PC-3 (cell line): ENCODE results near the gene C5. TPM values are rescaled to one million over a fixed set of nuclear protein-coding genes. Genes with fewer than 3 reads are reported as not detected.

ENCODE experiments used
- ATAC-seq: fragments of 200-7000 bp; cut with Tn5 transposase; 2 replicates; pipeline ENCODE4 v1.9.1; 2020; ENCODE audit warnings: mild to moderate bottlenecking, moderate library complexity
- BruUV-seq: library from RNA; stranded (reverse); fragments of 400-500 nt; replicated peaks from 2 replicates; lab custom pipeline; 2021; lab: Mats Ljungman, UMichigan
- CTCF ChIA-PET: fragments of 300-600 bp; sonication (Branson Sonifier 250); formaldehyde crosslinking; loops from one replicate; lab custom pipeline; 2022; ENCODE audit warnings: antibody characterized with exemption; lab: Charles Lee
- POLR2A ChIA-PET: fragments of 300-600 bp; sonication (Branson Sonifier 250); formaldehyde crosslinking; loops from one replicate; lab custom pipeline; 2022; ENCODE audit warnings: antibody characterized with exemption; ENCODE audit not compliant: unreplicated experiment; lab: Charles Lee
- DNase-seq: peaks from one replicate; pipeline ENCODE4 v3.0.0-alpha.2; 2015
- H2AFZ ChIP-seq: fragments of 300-600 bp; sonication (generic); 2 replicates; pipeline ENCODE4 v1.6.0; 2016; ENCODE audit warnings: antibody characterized with exemption, low read length
- H3F3A ChIP-seq: fragments of 300-600 bp; sonication (generic); one replicate; pipeline ENCODE4 v1.6.0; 2017; ENCODE audit warnings: antibody characterized with exemption, low read length, control low read depth, mild to moderate bottlenecking; ENCODE audit not compliant: unreplicated experiment
- H3K27ac ChIP-seq: fragments of 300-600 bp; sonication (generic); 2 replicates; pipeline ENCODE4 v1.5.1; 2016; ENCODE audit warnings: mild to moderate bottlenecking, low read length
- H3K27me3 ChIP-seq: fragments of 300-600 bp; sonication (generic); 2 replicates; pipeline ENCODE4 v1.6.1; 2016; ENCODE audit warnings: low read length, mixed read lengths
- H3K36me3 ChIP-seq: fragments of 300-600 bp; sonication (generic); 2 replicates; pipeline ENCODE4 v1.6.1; 2016; ENCODE audit warnings: low read depth, mixed run types, low read length, mixed read lengths
- H3K4me1 ChIP-seq: fragments of 300-600 bp; sonication (generic); 2 replicates; pipeline ENCODE4 v1.5.1; 2016; ENCODE audit warnings: low read length; ENCODE audit not compliant: insufficient read depth
- H3K4me2 ChIP-seq: fragments of 300-600 bp; sonication (generic); 2 replicates; pipeline ENCODE4 v1.6.0; 2016; ENCODE audit warnings: low read length
- H3K4me3 ChIP-seq: fragments of 300-600 bp; sonication (generic); 2 replicates; pipeline ENCODE4 v1.5.1; 2016; ENCODE audit warnings: mild to moderate bottlenecking, low read length, mixed read lengths
- H3K79me2 ChIP-seq: fragments of 300-600 bp; sonication (generic); 2 replicates; pipeline ENCODE4 v1.6.1; 2017; ENCODE audit warnings: low read length, mixed read lengths
- H3K9ac ChIP-seq: fragments of 300-600 bp; sonication (generic); 2 replicates; pipeline ENCODE4 v1.6.0; 2016; ENCODE audit warnings: mild to moderate bottlenecking, low read length
- H3K9me2 ChIP-seq: fragments of 300-600 bp; sonication (generic); replicated peaks from 2 replicates; pipeline ENCODE4 v1.6.1; 2016; ENCODE audit warnings: mixed run types, low read length, mixed read lengths
- H3K9me3 ChIP-seq: fragments of 300-600 bp; sonication (generic); 2 replicates; pipeline ENCODE4 v1.6.1; 2016; ENCODE audit warnings: low read length, mixed read lengths
- H4K20me1 ChIP-seq: fragments of 300-600 bp; sonication (generic); 2 replicates; pipeline ENCODE4 v1.6.1; 2016; ENCODE audit warnings: low read length, mixed read lengths
- CTCF ChIP-seq: fragments of 300-600 bp; sonication (generic); conservative IDR thresholded peaks from 2 replicates; pipeline ENCODE4 v1.5.1; 2017; ENCODE audit warnings: antibody characterized with exemption, low read depth, mild to moderate bottlenecking, low read length
- EZH2 ChIP-seq: fragments of 300-600 bp; sonication (generic); IDR thresholded peaks from one replicate; pipeline ENCODE4 v1.6.1; 2017; ENCODE audit warnings: antibody characterized with exemption, mild to moderate bottlenecking, low read length; ENCODE audit not compliant: unreplicated experiment
- EZH2phosphoT487 ChIP-seq: fragments of 300-600 bp; sonication (generic); IDR thresholded peaks from 2 replicates; pipeline ENCODE4 v1.6.1; 2018; ENCODE audit warnings: mild to moderate bottlenecking, antibody characterized with exemption, low read length, borderline replicate concordance
- intact Hi-C: fragments of 100-400 bp; cut with micrococcal nuclease; formaldehyde crosslinking; loops from 2 replicates; pipeline ENCODE4 v1.9.0; 2023
- total RNA-seq: library from RNA; depleted of rRNA; stranded (reverse); fragments of >200 nt; gene quantifications from 2 replicates; pipeline ENCODE4 v1.2.3, GENCODE V29; 2014

C5 gene
- total RNA-seq, 1 experiment from 2014 or later, result 2.9 TPM

- intact Hi-C loops, result no loop called here
- DNase-seq (no peak), ATAC-seq (no peak)
- H3K4me1 ChIP-seq, result no peaks in the 10 kb centered on the region
- H3K4me3 ChIP-seq, result no peak overlapping the region
- no peak overlapping the region for H2AFZ ChIP-seq
- no peaks in the 10 kb centered on the region for H3K27me3 ChIP-seq
- H3K9me3 ChIP-seq, result no peaks in the 10 kb centered on the region
- CTCF ChIA-PET, result no interaction called here
- no peaks in the 10 kb centered on the region for H3K9me2 ChIP-seq
- H3K79me2 ChIP-seq, result no peaks in the 10 kb centered on the region
- no peaks in the 10 kb centered on the region for H3K36me3 ChIP-seq
- POLR2A ChIA-PET, result no interaction called here
- H3K4me2 ChIP-seq, result no peak overlapping the region
- no peak overlapping the region for H3K27ac ChIP-seq
- no TSS peak for BruUV-seq
- H4K20me1 ChIP-seq, result no peaks in the 10 kb centered on the region
- H3K9ac ChIP-seq, result no peak overlapping the region
- H3F3A ChIP-seq, result no peaks in the 10 kb centered on the region
- no peak for TF ChIP-seq EZH2
- TF ChIP-seq CTCF, result no peak
- no peak for TF ChIP-seq EZH2phosphoT487
These were observed 35.6 kb upstream of the C5 start for GRCh38 chr9:121085661-121086060.

GRCh38 chr9:121082075-121082474, 32.0 kb upstream of the C5 start:
- Histone ChIP-seq H3K9ac (no peak overlapping the region), H3F3A (no peaks in the 10 kb centered on the region), H3K79me2 (no peaks in the 10 kb centered on the region), H3K27me3 (no peaks in the 10 kb centered on the region), H3K27ac (no peak overlapping the region), H3K4me3 (no peak overlapping the region), H3K36me3 (no peaks in the 10 kb centered on the region), H3K4me1 (no peaks in the 10 kb centered on the region), H2AFZ (no peak overlapping the region), H3K9me3 (no peaks in the 10 kb centered on the region), H3K9me2 (no peaks in the 10 kb centered on the region), H3K4me2 (no peak overlapping the region), H4K20me1 (no peaks in the 10 kb centered on the region)
- BruUV-seq, result no TSS peak
- no peak for DNase-seq
- ChIA-PET POLR2A (no interaction called here), CTCF (no interaction called here)
- no peak for TF ChIP-seq CTCF
- TF ChIP-seq EZH2phosphoT487, result no peak
- no peak for TF ChIP-seq EZH2
- no peak for ATAC-seq
- intact Hi-C loops, result no loop called here

- peak overlapping the region; percentile 86 for H3K27ac ChIP-seq
These were observed 25.4 kb upstream of the C5 start for GRCh38 chr9:121075251-121076036.

More at GRCh38 chr9:121075251-121076036, 25.4 kb upstream of the C5 start:
- no peaks in the 10 kb centered on the region for H4K20me1 ChIP-seq
- no peaks in the 10 kb centered on the region for H3K36me3 ChIP-seq
- no peaks in the 10 kb centered on the region for H3K27me3 ChIP-seq
- no peaks in the 10 kb centered on the region for H3F3A ChIP-seq
- peak; percentile 19 for DNase-seq
- H3K9ac ChIP-seq, result peak overlapping the region; percentile 91
- H3K9me2 ChIP-seq, result no peaks in the 10 kb centered on the region
- TSS peak; percentile 67 for BruUV-seq
- H3K4me3 ChIP-seq, result peak overlapping the region; percentile 79
- CTCF ChIA-PET, result interaction anchor here (1.0 kb wide), 1 partner anchor 89 kb away, joined by 3 read pairs; no protein-coding TSS in a partner anchor
- H2AFZ ChIP-seq, result peak overlapping the region; percentile 97
- TF ChIP-seq EZH2, result no peak
- peak; percentile 27; the same call in 1 of the 2 replicates for TF ChIP-seq CTCF
- H3K4me1 ChIP-seq, result peaks cover 10% of the 10 kb centered on the region
- peak; percentile 16 for ATAC-seq
- intact Hi-C loops, result loop anchor here (2.0 to 10.0 kb wide), 2 partner anchors 319 to 461 kb away; no protein-coding TSS in a partner anchor
- POLR2A ChIA-PET, result no interaction called here
- peak overlapping the region; percentile 98 for H3K4me2 ChIP-seq
- H3K9me3 ChIP-seq, result no peaks in the 10 kb centered on the region
- no peaks in the 10 kb centered on the region for H3K79me2 ChIP-seq
